Natural killer cell (primary cell): ENCODE data around the gene MYOZ1. TPM values are rescaled to one million over a fixed set of nuclear protein-coding genes. Genes with fewer than 3 reads are reported as not detected.
"Not testable (repeated sequence)": the region's sequence is repeated elsewhere in the genome, so short reads cannot be mapped to it uniquely, and the experiment has no call there.

Source experiments
- ATAC-seq, 3 donors: fragments of 150-1000 bp in 2 of 3; fragments of 200-7000 bp in 1 of 3; cut with Tn5 transposase; 1 replicate in 1 of 3; 2 replicates in 2 of 3; pipeline ENCODE4 v1.10.0; 2021; ENCODE audit warnings: mild to moderate bottlenecking in 2 of 3, moderate library complexity in 2 of 3
- DNase-seq, 2 donors: peaks; one replicate each; pipeline versions ENCODE4 v3.0.0 to v3.0.0-alpha.2; 2013 to 2021; ENCODE audit warnings: mixed read lengths in 1 of 2
- H3K27ac ChIP-seq: one replicate; pipeline ENCODE4 v1.5.1; 2013; ENCODE audit warnings: mild to moderate bottlenecking, low read length
- H3K27me3 ChIP-seq: one replicate; pipeline ENCODE4 v1.6.1; 2013; ENCODE audit warnings: low read length; ENCODE audit not compliant: control insufficient read depth, insufficient read depth
- H3K36me3 ChIP-seq: one replicate; pipeline ENCODE4 v1.6.1; 2013; ENCODE audit warnings: low read length; ENCODE audit not compliant: control insufficient read depth, insufficient read depth
- H3K4me1 ChIP-seq: one replicate; pipeline ENCODE4 v1.6.1; 2013; ENCODE audit warnings: low read length; ENCODE audit not compliant: control insufficient read depth, insufficient read depth
- H3K4me3 ChIP-seq: one replicate; pipeline ENCODE4 v1.5.1; 2013; ENCODE audit warnings: low read length
- H3K9me3 ChIP-seq: one replicate; pipeline ENCODE4 v1.6.1; 2013; ENCODE audit warnings: low read length; ENCODE audit not compliant: control insufficient read depth, insufficient read depth
- H3K27ac Mint-ChIP-seq, 2 donors: one replicate each; pipeline ENCODE4 v1.8.0; 2022; ENCODE audit warnings: mild to moderate bottlenecking in 2 of 2, mixed read lengths in 2 of 2, moderate library complexity in 1 of 2
- H3K27me3 Mint-ChIP-seq, 2 donors: one replicate each; pipeline ENCODE4 v1.8.0; 2022; ENCODE audit warnings: low read depth in 2 of 2, mixed read lengths in 2 of 2
- H3K36me3 Mint-ChIP-seq: one replicate; pipeline ENCODE4 v1.8.0; 2022; ENCODE audit warnings: mixed read lengths
- H3K4me1 Mint-ChIP-seq, 2 donors: one replicate each; pipeline ENCODE4 v1.8.0; 2022; ENCODE audit warnings: mixed read lengths in 2 of 2
- H3K4me3 Mint-ChIP-seq: one replicate; pipeline ENCODE4 v1.8.0; 2022; ENCODE audit warnings: mild to moderate bottlenecking, moderate library complexity, mixed read lengths
- H3K9me3 Mint-ChIP-seq, 2 donors: one replicate each; pipeline ENCODE4 v1.8.0; 2022; ENCODE audit warnings: mixed read lengths in 2 of 2
- CTCF ChIP-seq: fragments of 200-600 bp; IDR thresholded peaks from one replicate; pipeline ENCODE4 v1.8.0; 2022; ENCODE audit warnings: antibody characterized with exemption
- WGBS: methylation state at CpG from one replicate; pipeline ENCODE4 v1.1.7; 2013; ENCODE audit warnings: missing lambda C conversion rate; ENCODE audit not compliant: insufficient coverage; 5-methylcytosine and 5-hydroxymethylcytosine counted together
- intact Hi-C: fragments of 100-400 bp; cut with micrococcal nuclease; formaldehyde crosslinking; loops from one replicate; pipeline ENCODE4 v1.14.2; 2022
- total RNA-seq, 4 donors: library from RNA; stranded (reverse); fragments of 120-200 nt in 1 of 4; gene quantifications; one replicate each; pipeline versions ENCODE4 v1.2.3 to v1.2.4, GENCODE V29; 2013 to 2022

The MYOZ1 gene
- total RNA-seq, 3 donors from 2014 or later (not counting 1 experiment from before 2014, with no cell fraction given), result not detected

GRCh38 chr10:73665581-73665980 is 24.3 kb upstream of the MYOZ1 start:
- H3K27ac Mint-ChIP-seq, H3K36me3 ChIP-seq, H3K27me3 Mint-ChIP-seq, H3K27me3 ChIP-seq, H3K4me1 ChIP-seq, H3K4me3 ChIP-seq, H3K4me1 Mint-ChIP-seq, intact Hi-C loops, H3K36me3 Mint-ChIP-seq, H3K9me3 Mint-ChIP-seq, DNase-seq, H3K9me3 ChIP-seq, H3K27ac ChIP-seq, ATAC-seq, H3K4me3 Mint-ChIP-seq: not testable (repeated sequence)
- WGBS, result 82% methylated on average over 3 of the region's 3 CpGs

GRCh38 chr10:73664156-73665040 is 23.1 kb upstream of the MYOZ1 start:
- H3K27ac Mint-ChIP-seq, H3K27ac ChIP-seq, DNase-seq, H3K9me3 ChIP-seq, H3K4me1 Mint-ChIP-seq, H3K36me3 ChIP-seq, H3K36me3 Mint-ChIP-seq, H3K4me3 Mint-ChIP-seq, intact Hi-C loops, ATAC-seq, H3K4me1 ChIP-seq, H3K9me3 Mint-ChIP-seq, H3K27me3 Mint-ChIP-seq, H3K4me3 ChIP-seq, H3K27me3 ChIP-seq: not testable (repeated sequence)
- WGBS, result 88% methylated on average over 13 of the region's 13 CpGs

- DNase-seq, H3K4me3 ChIP-seq, H3K27me3 Mint-ChIP-seq, H3K9me3 ChIP-seq, H3K27ac ChIP-seq, H3K4me1 ChIP-seq, ATAC-seq, H3K36me3 ChIP-seq, H3K4me1 Mint-ChIP-seq, H3K9me3 Mint-ChIP-seq, H3K27ac Mint-ChIP-seq, H3K4me3 Mint-ChIP-seq, H3K36me3 Mint-ChIP-seq, intact Hi-C loops, H3K27me3 ChIP-seq: not testable (repeated sequence)
- 89% methylated on average over 10 of the region's 10 CpGs for WGBS
Observed at GRCh38 chr10:73663621-73664020, 22.3 kb upstream of the MYOZ1 start.

- H3K27ac ChIP-seq, H3K27ac Mint-ChIP-seq, H3K4me1 Mint-ChIP-seq, H3K4me3 ChIP-seq, intact Hi-C loops, H3K36me3 ChIP-seq, H3K9me3 Mint-ChIP-seq, H3K27me3 ChIP-seq, ATAC-seq, DNase-seq, H3K4me1 ChIP-seq, H3K36me3 Mint-ChIP-seq, H3K9me3 ChIP-seq, H3K27me3 Mint-ChIP-seq, H3K4me3 Mint-ChIP-seq: not testable (repeated sequence)
- 89% methylated on average over 7 of the region's 7 CpGs for WGBS
Observed at GRCh38 chr10:73662705-73663104, 21.4 kb upstream of the MYOZ1 start.

GRCh38 chr10:73655990-73656298 is 14.7 kb upstream of the MYOZ1 start, which contains the start of gene SYNPO2L:
SYNPO2L (minus strand) TSS chr10:73656029; CDS start chr10:73655922, 107 bp downstream.
- Mint-ChIP-seq H3K27me3 (no peaks in the 10 kb centered on the region), H3K4me1 (no peaks in the 10 kb centered on the region)
- intact Hi-C loops, result no loop called here

More at GRCh38 chr10:73655990-73656298, 14.7 kb upstream of the MYOZ1 start, which contains the start of gene SYNPO2L:
- H3K27ac Mint-ChIP-seq, result no peak within 1 kb of the TSS
- no peak within 1 kb of the TSS for H3K27ac ChIP-seq
- H3K9me3 Mint-ChIP-seq, result no peaks in the 10 kb centered on the region
- H3K4me1 ChIP-seq, result peaks cover 4% of the 10 kb centered on the region
- no peaks in the 10 kb centered on the region for H3K9me3 ChIP-seq
- 76% methylated on average over 5 of the region's 5 CpGs for WGBS
- no peak for ATAC-seq
- TF ChIP-seq CTCF, result no peak
- no peaks in the 10 kb centered on the region for H3K27me3 ChIP-seq
- no peaks in the 10 kb centered on the region for H3K36me3 Mint-ChIP-seq
- H3K4me3 ChIP-seq, result no peak within 1 kb of the TSS
- no peaks in the 10 kb centered on the region for H3K36me3 ChIP-seq
- DNase-seq, result no peak
- no peak within 1 kb of the TSS for H3K4me3 Mint-ChIP-seq
